H1 (cell line): ENCODE measurements around the gene FXYD7. TPM values are rescaled to one million over a fixed set of nuclear protein-coding genes. Genes with fewer than 3 reads are reported as not detected.

Experiments
- CTCF ChIA-PET: fragments of 300-600 bp; sonication (Branson Sonifier 250); formaldehyde crosslinking; loops from one replicate; lab custom pipeline; 2021; ENCODE audit not compliant: partially characterized antibody; lab: Charles Lee
- POLR2A ChIA-PET: fragments of 300-600 bp; sonication (Branson Sonifier 250); formaldehyde crosslinking; loops from one replicate; lab custom pipeline; 2021; ENCODE audit warnings: inconsistent platforms; ENCODE audit not compliant: partially characterized antibody; lab: Charles Lee
- DNase-seq, 2 experiments: peaks; one replicate each; pipeline versions ENCODE4 v3.0.0 to v3.0.0-alpha.2; 2010 to 2022; ENCODE audit warnings: low spot score in 2 of 2, low read depth in 1 of 2, mixed read lengths in 1 of 2
- FAIRE-seq: peaks from 2 replicates; lab custom pipeline; 2011; peaks lifted over from hg19 to GRCh38; lab: Jason Lieb, UNC
- H2AFZ ChIP-seq: 2 replicates; pipeline ENCODE4 v1.8.1; 2012; ENCODE audit warnings: low read length, inconsistent platforms
- H2AK5ac ChIP-seq: 2 replicates; pipeline ENCODE4 v1.6.1; 2013; ENCODE audit warnings: low read depth, low read length
- H2BK120ac ChIP-seq: replicated peaks from 2 replicates; pipeline ENCODE3; 2013; ENCODE audit warnings: low read depth, low read length, inconsistent platforms
- H2BK12ac ChIP-seq: 2 replicates; pipeline ENCODE4 v1.6.1; 2013; ENCODE audit warnings: low read depth, low read length
- H2BK15ac ChIP-seq: 2 replicates; pipeline ENCODE4 v1.6.1; 2013; ENCODE audit warnings: low read length
- H2BK20ac ChIP-seq: 2 replicates; pipeline ENCODE4 v1.6.1; 2013; ENCODE audit warnings: low read length
- H2BK5ac ChIP-seq: 2 replicates; pipeline ENCODE4 v1.6.1; 2013; ENCODE audit warnings: low read depth, low read length
- H3K14ac ChIP-seq: 2 replicates; pipeline ENCODE4 v1.6.1; 2013; ENCODE audit warnings: inconsistent platforms; ENCODE audit not compliant: insufficient read length
- H3K18ac ChIP-seq: 2 replicates; pipeline ENCODE4 v1.6.1; 2013; ENCODE audit warnings: low read length; ENCODE audit errors: extremely low read depth
- H3K23ac ChIP-seq: 2 replicates; pipeline ENCODE4 v1.6.1; 2013; ENCODE audit warnings: inconsistent platforms; ENCODE audit not compliant: insufficient read length
- H3K23me2 ChIP-seq: 2 replicates; pipeline ENCODE4 v1.6.1; 2013; ENCODE audit warnings: low read depth, low read length
- H3K27ac ChIP-seq: 2 replicates; pipeline ENCODE4 v1.6.1; 2011; ENCODE audit warnings: low read depth, low read length, inconsistent platforms
- H3K27me3 ChIP-seq, 4 experiments: replicated peaks in 1 of 4; 1 replicate in 1 of 4; 2 replicates in 3 of 4; pipeline versions ENCODE4 v1.6.1 to v1.8.1; 2011 to 2013; ENCODE audit warnings: low read length in 3 of 4, mild to moderate bottlenecking in 3 of 4, inconsistent platforms in 2 of 4, mixed read lengths in 2 of 4, moderate library complexity in 1 of 4; ENCODE audit not compliant: control insufficient read depth in 3 of 4, insufficient read depth in 3 of 4; ENCODE audit errors: extremely low read depth in 1 of 4
- H3K36me3 ChIP-seq, 4 experiments: 2 replicates each; pipeline versions ENCODE4 v1.6.1 to v1.8.1; 2011 to 2013; ENCODE audit warnings: mild to moderate bottlenecking in 4 of 4, low read length in 3 of 4, moderate library complexity in 2 of 4, control low read depth in 1 of 4, inconsistent platforms in 1 of 4; ENCODE audit not compliant: insufficient read depth in 4 of 4, control insufficient read depth in 2 of 4
- H3K4ac ChIP-seq: replicated peaks from 2 replicates; pipeline ENCODE3; 2013; ENCODE audit warnings: low read length, low read depth, mixed read lengths, inconsistent platforms; ENCODE audit not compliant: insufficient read length
- H3K4me1 ChIP-seq, 4 experiments: replicated peaks in 1 of 4; 1 replicate in 1 of 4; 2 replicates in 3 of 4; pipeline versions ENCODE4 v1.6.1 to v1.8.1; 2011 to 2013; ENCODE audit warnings: low read length in 3 of 4, inconsistent platforms in 2 of 4, mixed read lengths in 1 of 4; ENCODE audit not compliant: insufficient read depth in 4 of 4, control insufficient read depth in 3 of 4
- H3K4me2 ChIP-seq, 2 experiments: 2 replicates each; pipeline versions ENCODE4 v1.6.1 to v1.8.1; 2011 to 2013; ENCODE audit warnings: low read depth in 2 of 2, low read length in 2 of 2, control low read depth in 1 of 2, inconsistent platforms in 1 of 2, mild to moderate bottlenecking in 1 of 2; ENCODE audit not compliant: insufficient read depth in 1 of 2
- H3K4me3 ChIP-seq, 4 experiments: fragments of 200-600, 300-600 bp in 1 of 4; sonication (generic), shearing (Covaris generic), sonication (Bioruptor Twin) in 1 of 4; 2 replicates each; pipeline versions ENCODE4 v1.5.1 to v1.8.1; 2011 to 2016; ENCODE audit warnings: low read length in 4 of 4, low read depth in 3 of 4, control low read depth in 2 of 4, inconsistent platforms in 2 of 4, mild to moderate bottlenecking in 2 of 4, mixed read lengths in 1 of 4, moderate library complexity in 1 of 4; ENCODE audit not compliant: insufficient read depth in 2 of 4; ENCODE audit errors: extremely low read depth in 1 of 4
- H3K56ac ChIP-seq: replicated peaks from 2 replicates; pipeline ENCODE3; 2013; ENCODE audit warnings: low read depth, mild to moderate bottlenecking, mixed read lengths, low read length, inconsistent platforms; ENCODE audit not compliant: insufficient read length
- H3K79me1 ChIP-seq: 2 replicates; pipeline ENCODE4 v1.6.1; 2013; ENCODE audit warnings: low read depth, low read length, control low read depth
- H3K79me2 ChIP-seq, 2 experiments: 2 replicates each; pipeline versions ENCODE4 v1.6.1 to v1.8.1; 2012 to 2013; ENCODE audit warnings: low read length in 2 of 2, mild to moderate bottlenecking in 2 of 2, inconsistent platforms in 1 of 2; ENCODE audit not compliant: insufficient read depth in 2 of 2, control insufficient read depth in 1 of 2
- H3K9ac ChIP-seq, 4 experiments: replicated peaks in 1 of 4; 1 replicate in 1 of 4; 2 replicates in 3 of 4; pipeline versions ENCODE4 v1.6.1 to v1.8.1; 2011 to 2013; ENCODE audit warnings: low read depth in 3 of 4, low read length in 3 of 4, control low read depth in 2 of 4, mild to moderate bottlenecking in 2 of 4, moderate library complexity in 2 of 4, inconsistent platforms in 1 of 4; ENCODE audit errors: extremely low read depth in 1 of 4
- H3K9me3 ChIP-seq, 2 experiments: 2 replicates each; pipeline versions ENCODE4 v1.6.1 to v1.8.1; 2012 to 2013; ENCODE audit warnings: mild to moderate bottlenecking in 2 of 2, moderate library complexity in 2 of 2, control low read depth in 1 of 2, inconsistent platforms in 1 of 2, low read depth in 1 of 2, low read length in 1 of 2, mixed read lengths in 1 of 2; ENCODE audit not compliant: insufficient read depth in 2 of 2
- H4K20me1 ChIP-seq, 2 experiments: replicated peaks in 1 of 2; 2 replicates each; pipeline versions ENCODE3 to v1.8.1; 2011 to 2013; ENCODE audit warnings: inconsistent platforms in 2 of 2, low read length in 2 of 2, mild to moderate bottlenecking in 1 of 2; ENCODE audit not compliant: insufficient read depth in 2 of 2, control insufficient read depth in 1 of 2
- H4K5ac ChIP-seq: 2 replicates; pipeline ENCODE4 v1.6.1; 2013; ENCODE audit warnings: low read length, low read depth, mixed read lengths, inconsistent platforms; ENCODE audit not compliant: insufficient read length
- H4K8ac ChIP-seq: 2 replicates; pipeline ENCODE4 v1.8.0; 2013; ENCODE audit warnings: mild to moderate bottlenecking, moderate library complexity, low read length, inconsistent platforms; ENCODE audit not compliant: insufficient read depth; ENCODE audit errors: extremely low read depth
- H4K91ac ChIP-seq: replicated peaks from 2 replicates; pipeline ENCODE3; 2013; ENCODE audit warnings: low read length, mixed read lengths, inconsistent platforms; ENCODE audit not compliant: insufficient read length
- SIX5 ChIP-seq: IDR thresholded peaks from 2 replicates; pipeline ENCODE4 v1.6.1; 2011; ENCODE audit warnings: mild to moderate bottlenecking, low read depth, low read length
- WGBS, 2 experiments: shearing (Covaris generic) in 1 of 2; methylation state at CpG; one replicate each; pipeline versions ENCODE4 v1.1.6 to v1.1.7; 2013 to 2015; ENCODE audit warnings: low lambda C conversion rate in 2 of 2, mixed read lengths in 2 of 2, inconsistent platforms in 1 of 2, low coverage in 1 of 2, missing lambda C conversion rate in 1 of 2; ENCODE audit not compliant: insufficient replicate concordance in 2 of 2, insufficient coverage in 1 of 2, insufficient read length in 1 of 2; ENCODE audit errors: extremely low coverage in 1 of 2, missing lambda C conversion rate in 1 of 2; 5-methylcytosine and 5-hydroxymethylcytosine counted together
- polyA plus RNA-seq, 7 experiments: library from polyadenylated mRNA; depleted of rRNA in 3 of 7; stranded (reverse) in 5 of 7; unstranded in 2 of 7; fragments of >200 nt in 5 of 7; fragments of 200-250 nt in 2 of 7; gene quantifications; 1 replicate in 5 of 7; 2 replicates in 1 of 7; 4 replicates in 1 of 7; pipeline versions ENCODE4 v1.2.1 to v1.2.3, GENCODE V29; 2011 to 2013; ENCODE audit warnings: missing spikeins in 2 of 7, mixed read lengths in 2 of 7
- total RNA-seq: library from RNA; stranded (reverse); fragmentation: NEBNext Ultra II Directional; extraction: Animal tissue kit (Norgen Biotek cat#: 25700); gene quantifications from 2 replicates; pipeline ENCODE4 v1.2.1, GENCODE V29; 2021

FXYD7 gene
- total and polyA plus RNA-seq, 2 of the 8 experiments (the other 6 are each of a cell fraction or from before 2014, with no cell fraction given): 12.1 to 14.3 TPM

- WGBS, 2 experiments: 81% methylated on average over 16 of the region's 16 CpGs; no CpG with 5 or more reads in 1 of the 2 experiments
- Histone ChIP-seq H2BK20ac (no peak overlapping the region), H2BK5ac (no peak overlapping the region; the same call in 1 of the 2 replicates), H3K27me3 (no peaks in the 10 kb centered on the region), H3K27ac (no peak overlapping the region), H4K5ac (no peak overlapping the region), H3K9me3 (no peaks in the 10 kb centered on the region), H3K23me2 (peaks cover 7% of the 10 kb centered on the region; the same call in 1 of the 2 replicates), H2AK5ac (peak overlapping the region; percentile 4; the same call in 1 of the 2 replicates), H3K56ac (no peak overlapping the region), H2BK120ac (no peak overlapping the region), H3K36me3 (no peaks in the 10 kb centered on the region), H4K8ac (peak overlapping the region; percentile 35; the same call in 1 of the 2 replicates), H3K4me3 (no peak overlapping the region), H3K79me1 (no peaks in the 10 kb centered on the region), H2BK15ac (no peak overlapping the region; the same call in 1 of the 2 replicates), H3K4ac (no peak overlapping the region), H3K79me2 (no peaks in the 10 kb centered on the region), H3K4me1 (peaks cover 0 to 3% (median 1%) of the 10 kb centered on the region in 4 experiments; a peak in 3 of 7 replicates), H3K18ac (no peak overlapping the region), H3K23ac (no peak overlapping the region), H4K91ac (peak overlapping the region; percentile 22), H4K20me1 (peaks cover 0 to 7% of the 10 kb centered on the region in 2 experiments), H2BK12ac (no peak overlapping the region), H3K14ac (no peak overlapping the region), H3K9ac (no peak overlapping the region), H2AFZ (no peak overlapping the region), H3K4me2 (no peak overlapping the region)
- DNase-seq (no peak), FAIRE-seq (no peak)
- POLR2A ChIA-PET: interaction anchor here (0.6 to 1.7 kb wide), 7 partner anchors 10 to 183 kb away, joined by 3 to 6 read pairs (median 4); partner anchors contain the start of gene LGI4
- CTCF ChIA-PET: interaction anchor here (1.0 to 3.4 kb wide), 13 partner anchors 10 to 116 kb away, joined by 3 to 19 read pairs (median 6); partner anchors contain the start of gene LGI4
- TF ChIP-seq SIX5: no peak
Observed at GRCh38 chr19:35100588-35101533, 42.2 kb upstream of the FXYD7 start.
